GM21381 (cell line): ENCODE data around the gene ABHD14A.
"Not testable (repeated sequence)": the region's sequence is repeated elsewhere in the genome, so short reads cannot be mapped to it uniquely, and the experiment has no call there.

ENCODE experiments used
- ATAC-seq: cut with Tn5 transposase; IDR thresholded peaks from one replicate; pipeline ENCODE4 v1.9.1; 2021; ENCODE audit warnings: mild to moderate bottlenecking, moderate library complexity; ENCODE audit not compliant: unreplicated experiment

The ABHD14A gene

DNA sequence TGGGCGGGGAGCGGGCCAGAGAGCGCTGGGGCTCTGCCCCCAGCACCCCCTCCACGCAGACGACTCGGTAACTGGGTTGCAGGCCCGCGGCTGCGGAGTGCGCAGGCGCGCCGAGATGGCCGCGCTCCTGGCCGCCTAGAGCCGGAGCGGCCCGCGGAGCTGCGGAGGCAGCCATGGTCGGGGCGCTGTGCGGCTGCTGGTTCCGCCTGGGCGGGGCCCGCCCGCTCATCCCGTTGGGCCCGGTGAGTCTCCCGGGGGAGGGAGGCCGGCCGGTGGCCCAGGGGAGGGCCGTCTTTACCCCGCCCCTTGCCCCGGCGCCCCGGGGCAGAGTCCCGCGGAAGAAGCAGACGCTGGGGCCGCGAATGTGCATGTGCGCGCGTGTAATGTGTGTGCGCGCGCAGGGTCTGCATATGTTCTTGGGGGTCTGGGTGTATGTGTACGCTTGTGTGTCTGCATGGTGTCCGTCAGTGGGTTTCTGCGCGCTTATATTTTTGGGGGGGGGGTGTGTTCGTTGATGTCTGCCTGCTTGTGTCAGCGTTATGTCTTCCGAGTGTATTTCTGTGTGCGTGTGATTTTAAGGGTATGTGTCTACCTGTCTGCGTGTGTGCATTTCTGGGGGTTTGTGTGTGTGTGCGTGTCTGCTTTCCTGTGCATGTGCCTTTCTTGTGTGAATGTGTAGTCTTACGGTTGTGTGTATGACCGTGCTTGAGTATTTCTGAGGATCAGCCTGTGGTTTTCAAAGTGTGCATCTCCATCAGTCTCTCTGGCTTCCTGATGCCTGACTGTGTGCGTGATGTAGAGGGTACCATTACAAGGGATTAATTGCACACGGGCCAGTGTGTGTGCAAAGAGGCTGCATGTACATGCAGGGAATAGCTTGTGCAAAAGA, at the start of gene ABHD14A:
Gene ABHD14A, plus strand, starts transcription at position 102 of the 889 bp plus-strand sequence. Its CDS starts 72 bp downstream, at position 174.
- ATAC-seq = no peak

DNA sequence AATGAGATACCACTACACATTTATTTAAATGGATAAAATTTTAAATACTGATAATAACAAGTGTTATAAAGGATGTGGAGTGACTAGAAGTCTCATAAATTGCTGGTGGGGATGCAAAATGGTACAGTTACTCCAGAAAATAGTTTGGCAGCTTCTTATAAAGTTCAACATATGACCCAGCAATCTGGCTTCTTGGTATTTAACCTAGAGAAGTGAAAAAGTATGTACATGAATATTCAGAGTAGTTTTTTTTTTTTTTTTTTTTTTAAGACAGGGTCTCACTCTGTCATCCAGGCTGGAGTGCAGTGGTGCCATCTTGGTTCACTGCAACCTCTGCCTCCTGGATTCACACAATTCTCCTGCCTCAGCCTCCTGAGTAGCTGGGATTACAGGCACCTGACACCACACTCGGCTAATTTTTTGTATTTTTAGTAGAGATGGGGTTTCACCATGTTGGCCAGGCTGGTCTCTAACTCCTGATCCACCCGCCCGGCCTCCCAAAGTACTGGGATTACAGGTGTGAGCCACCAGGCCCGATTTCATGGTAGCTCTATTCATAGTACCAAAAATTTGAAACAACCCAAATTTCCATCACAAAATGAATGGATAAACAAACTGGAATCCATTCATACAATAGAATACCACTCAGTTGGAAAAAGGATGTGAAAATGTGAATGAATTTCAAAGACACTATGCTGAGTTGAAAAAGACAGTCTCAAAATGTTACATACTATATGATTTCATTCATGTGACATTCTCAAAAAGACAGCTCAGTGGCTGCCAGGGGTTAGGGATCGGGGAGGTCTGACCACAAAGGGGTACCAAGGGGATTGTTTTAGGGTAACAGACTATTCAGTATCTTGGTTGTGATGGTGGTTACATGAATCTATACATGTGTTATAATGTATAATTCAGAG, 47.5 kb upstream of the ABHD14A start:
- no peak for ATAC-seq

DNA sequence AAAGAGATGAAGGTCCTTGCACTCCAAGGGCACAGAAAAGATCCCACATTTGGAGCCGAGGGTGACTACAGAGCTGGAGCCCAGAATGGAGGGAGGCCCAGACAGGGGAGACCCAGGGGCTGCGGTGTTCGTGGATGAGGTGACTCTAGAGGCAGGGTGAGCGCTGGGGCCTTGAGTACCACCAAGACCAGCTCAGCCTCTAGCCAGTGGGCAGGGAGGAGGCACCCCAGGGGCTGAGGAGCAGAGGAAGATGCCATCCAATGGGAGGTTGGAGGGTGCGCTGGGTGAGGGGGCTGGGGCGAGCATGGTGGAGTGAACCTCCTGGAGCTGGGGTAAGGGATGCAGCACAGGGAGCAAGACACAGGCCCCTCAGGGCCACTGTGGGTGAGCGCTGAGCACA, 46.4 kb upstream of the ABHD14A start:
- ATAC-seq = no peak

DNA sequence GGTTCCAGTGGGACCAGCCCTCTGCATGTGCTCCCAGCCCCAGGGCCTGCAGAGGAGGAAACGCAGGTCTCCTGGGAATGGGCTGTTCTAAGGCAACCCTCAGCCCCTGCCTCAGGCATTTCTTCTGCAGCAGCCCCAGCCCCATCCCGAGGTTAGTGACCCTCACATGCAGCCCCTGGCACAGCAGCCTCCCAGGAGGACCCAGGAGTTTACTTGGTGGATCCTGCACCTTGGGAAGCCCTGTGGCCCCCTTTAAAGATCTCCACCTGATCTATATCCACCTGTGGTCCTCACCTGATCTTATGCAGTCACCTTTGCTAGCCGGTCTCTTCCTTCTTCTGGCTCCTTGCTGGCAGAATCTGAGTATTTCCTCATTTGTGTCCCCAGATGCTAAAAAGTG, 45.9 kb upstream of the ABHD14A start:
- not testable (repeated sequence) for ATAC-seq

DNA sequence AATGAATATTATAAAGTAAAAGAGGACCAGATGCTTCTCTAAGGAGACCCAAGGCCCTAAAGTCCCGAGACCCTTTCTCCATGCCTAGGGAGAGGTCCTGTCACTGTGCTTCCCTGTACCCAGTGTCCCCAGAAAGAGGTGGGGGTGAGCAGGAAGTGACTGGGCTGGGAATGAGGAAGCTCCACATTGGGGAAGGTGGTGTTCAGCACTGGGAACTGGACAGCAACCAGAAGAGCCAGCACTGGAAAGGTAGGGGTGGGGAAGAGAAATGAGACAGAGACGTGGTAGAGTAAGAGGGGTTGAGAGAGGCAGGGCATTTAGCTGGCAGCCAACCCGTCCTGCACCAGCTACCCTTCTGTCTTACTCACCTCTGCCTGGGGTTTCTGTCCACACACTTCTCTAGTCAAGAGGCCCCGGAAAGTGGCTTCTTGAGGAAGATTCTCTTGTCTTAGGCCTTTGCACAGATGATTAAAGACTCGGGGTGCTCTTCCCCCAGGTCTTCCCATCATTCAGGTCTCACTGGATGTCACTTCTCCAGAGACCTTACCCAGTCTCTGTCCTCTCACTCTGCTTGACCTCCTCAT, 45.4 kb upstream of the ABHD14A start:
- no peak for ATAC-seq

DNA sequence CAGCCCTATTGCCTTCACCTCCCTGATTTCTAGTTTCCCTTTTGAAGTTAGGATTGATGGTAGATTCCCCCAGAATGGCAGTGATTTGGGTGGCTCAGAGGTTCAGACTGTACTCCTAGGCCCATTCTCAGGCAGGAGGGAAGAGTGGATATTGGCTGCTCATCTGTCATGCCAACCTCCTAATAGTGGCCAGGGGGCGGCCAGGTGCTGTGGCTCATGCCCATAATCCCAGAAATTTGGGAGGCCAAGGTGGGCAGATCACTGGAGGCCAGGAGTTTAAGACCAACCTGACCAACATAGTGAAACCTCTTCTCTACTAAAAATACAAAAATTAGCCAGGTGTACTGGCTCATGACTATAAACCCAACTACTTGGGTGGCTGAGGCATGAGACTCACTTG, 44.4 kb upstream of the ABHD14A start:
- no peak for ATAC-seq

DNA sequence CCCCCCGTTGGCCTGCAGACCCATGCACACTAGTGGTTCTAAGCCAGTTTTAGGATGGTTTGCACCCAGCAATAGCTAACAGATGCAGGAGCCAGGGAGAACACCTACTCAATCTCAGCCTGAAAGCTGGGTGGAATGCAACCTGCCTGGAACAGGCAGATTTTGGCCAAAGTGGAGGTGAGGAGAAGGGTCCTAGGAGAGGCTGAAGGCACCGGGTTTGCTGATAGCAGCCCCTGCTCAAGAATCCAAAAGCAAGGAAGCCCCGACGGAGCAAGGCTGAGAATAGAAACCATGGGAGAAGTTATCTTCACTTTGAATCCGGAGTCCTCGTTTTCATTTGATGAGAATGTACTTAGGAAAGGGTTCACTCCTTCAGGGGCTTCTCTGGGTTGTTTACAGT, 43.1 kb upstream of the ABHD14A start:
- ATAC-seq = no peak

DNA sequence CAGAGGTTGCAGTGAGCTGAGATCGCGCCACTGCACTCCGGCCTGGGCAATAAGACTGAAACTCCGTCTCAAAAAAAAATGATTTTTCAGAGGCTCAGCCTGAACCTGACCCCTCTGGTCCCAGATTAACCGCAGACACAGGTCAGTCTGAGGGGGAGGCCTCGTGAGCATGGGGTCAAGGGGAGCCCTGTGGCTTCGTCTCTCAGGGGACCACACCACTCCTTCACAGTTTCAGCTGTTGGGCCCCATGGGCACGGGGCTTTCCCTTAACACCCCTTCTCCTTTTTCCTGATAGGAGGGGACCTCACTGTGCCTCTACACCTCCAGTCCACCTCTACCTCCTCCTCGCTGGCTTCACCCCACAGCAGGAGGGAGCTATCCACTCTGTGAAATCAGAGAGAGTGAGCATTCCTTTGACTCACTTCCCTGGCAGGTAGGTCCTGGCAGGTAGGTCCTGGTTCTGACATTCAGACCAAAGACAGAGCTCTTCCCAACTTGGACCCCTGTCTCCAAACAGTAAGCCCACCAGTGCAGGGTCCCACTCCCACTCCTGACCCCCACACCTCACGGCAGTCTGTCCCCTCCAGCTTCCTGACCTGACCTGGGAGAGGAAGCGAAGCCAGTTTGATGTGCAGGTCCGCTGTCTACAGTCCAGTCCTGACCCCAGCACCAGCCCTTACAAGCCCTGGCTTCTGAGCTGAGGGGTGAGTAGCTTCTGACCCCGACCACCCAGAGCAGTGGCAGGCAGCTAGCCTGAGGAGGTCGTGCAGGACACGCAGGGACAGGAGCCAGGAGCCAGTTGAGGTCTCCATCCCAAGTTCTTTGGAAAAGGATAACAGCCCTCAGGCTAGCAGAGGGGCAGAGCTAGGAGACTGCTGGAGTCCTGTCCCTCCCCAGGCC, 42.1 kb upstream of the ABHD14A start:
- no peak for ATAC-seq

DNA sequence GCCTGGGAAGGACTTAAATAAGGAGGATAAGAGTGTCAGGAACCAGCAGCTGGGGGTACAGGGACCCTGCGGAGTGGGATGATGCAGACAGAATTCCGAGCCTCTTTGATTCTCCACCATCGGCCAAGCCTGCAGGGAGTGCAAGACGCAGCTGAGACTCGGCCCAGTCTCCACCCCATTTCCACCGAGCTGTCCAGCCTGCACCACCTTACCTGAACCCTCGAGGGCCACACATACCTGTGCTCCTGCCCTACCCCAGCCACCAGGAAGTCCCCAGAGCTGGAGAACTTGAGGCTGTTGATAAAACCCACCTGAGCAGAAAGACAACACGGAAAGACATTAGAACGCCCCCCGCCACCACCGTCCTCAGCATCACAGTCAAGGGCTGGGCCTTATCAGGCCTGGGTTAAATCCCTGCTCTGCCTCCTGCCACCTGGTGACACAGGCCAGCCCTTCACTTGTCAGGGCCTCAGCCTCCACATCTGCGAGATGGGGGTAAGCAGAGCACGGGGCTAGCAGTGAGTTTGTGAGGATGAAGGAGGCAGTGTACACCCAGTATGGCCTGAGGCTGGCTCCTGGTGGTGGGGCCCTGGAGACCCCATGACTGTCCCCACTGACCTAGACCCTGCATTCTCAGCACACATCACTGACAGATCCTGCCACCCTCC, 41.3 kb upstream of the ABHD14A start:
- ATAC-seq = no peak

DNA sequence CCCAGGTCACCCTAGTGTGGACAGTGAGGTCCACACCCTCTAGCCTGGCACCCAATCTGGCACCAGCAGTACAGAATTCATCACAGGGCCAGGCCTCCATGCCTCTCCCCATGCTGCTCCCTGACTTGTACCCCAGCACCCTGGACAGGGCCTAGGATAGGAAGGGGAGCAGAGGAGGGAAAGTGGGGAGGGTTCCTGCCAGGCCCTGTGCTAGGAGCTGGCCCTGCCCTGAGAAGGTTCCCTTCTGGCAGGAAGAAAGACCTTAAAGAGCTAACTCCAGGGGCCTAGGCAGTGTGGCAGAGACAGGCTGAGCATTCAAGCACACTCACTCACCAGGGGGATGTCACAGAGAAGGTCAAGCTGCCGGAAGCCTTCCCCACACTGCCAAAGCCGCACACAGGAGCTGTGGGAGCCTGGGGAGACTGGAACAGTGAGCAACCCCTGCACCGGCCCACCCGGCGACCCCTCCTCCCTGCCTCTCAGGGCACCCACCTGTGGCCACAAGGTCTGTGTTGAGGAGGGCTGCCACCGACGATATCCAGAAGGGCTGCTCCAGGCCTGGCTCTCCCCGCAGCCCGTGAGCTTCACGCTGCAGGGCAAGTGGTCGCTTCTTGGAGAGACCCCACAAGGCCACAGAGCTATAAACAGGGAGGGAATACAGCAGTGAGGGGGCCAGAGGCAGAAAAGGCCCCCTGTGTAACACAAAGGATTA, 40.6 kb upstream of the ABHD14A start:
- no peak for ATAC-seq

DNA sequence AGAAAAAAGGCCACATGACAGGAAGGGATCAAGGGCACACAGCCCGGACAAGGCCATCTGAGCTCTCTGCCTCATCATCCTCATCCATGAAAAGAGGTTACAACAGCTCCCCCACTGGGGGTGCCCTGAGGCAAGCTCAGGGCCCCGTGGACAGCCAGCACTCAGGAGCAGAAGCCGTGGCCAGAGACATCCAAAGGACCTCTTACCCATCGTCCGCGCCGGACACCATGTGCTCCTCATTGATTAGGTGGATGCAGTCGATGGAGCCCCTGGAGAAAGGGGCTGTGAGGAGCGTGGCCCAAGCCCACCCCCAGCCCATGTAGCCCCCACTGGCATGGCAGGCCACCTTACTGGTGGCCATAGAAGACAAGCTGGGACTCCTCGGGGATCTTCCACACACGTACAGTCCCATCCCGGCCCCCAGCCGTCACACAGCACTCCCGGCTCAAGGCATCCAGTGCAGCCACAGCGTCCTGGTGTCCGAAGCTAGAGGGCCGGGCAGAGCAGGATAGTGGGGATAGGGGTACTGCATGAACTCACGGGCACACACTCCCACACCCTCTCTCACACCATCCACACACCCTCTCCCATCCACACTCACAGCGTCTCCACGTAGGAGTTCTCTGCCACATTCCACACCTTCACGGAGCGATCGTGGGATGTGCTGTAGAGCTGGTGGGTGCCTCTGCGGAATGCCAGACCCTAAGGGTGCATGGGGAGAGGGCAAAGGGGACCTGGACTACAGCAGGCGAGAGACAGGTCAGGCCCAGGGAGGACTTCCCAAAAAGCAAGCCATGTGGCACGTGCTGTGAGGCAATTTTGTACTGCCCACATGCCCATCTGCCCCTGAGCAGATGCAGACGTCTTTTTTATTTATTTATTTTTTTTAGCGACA, 39.6 kb upstream of the ABHD14A start:
- no peak for ATAC-seq

DNA sequence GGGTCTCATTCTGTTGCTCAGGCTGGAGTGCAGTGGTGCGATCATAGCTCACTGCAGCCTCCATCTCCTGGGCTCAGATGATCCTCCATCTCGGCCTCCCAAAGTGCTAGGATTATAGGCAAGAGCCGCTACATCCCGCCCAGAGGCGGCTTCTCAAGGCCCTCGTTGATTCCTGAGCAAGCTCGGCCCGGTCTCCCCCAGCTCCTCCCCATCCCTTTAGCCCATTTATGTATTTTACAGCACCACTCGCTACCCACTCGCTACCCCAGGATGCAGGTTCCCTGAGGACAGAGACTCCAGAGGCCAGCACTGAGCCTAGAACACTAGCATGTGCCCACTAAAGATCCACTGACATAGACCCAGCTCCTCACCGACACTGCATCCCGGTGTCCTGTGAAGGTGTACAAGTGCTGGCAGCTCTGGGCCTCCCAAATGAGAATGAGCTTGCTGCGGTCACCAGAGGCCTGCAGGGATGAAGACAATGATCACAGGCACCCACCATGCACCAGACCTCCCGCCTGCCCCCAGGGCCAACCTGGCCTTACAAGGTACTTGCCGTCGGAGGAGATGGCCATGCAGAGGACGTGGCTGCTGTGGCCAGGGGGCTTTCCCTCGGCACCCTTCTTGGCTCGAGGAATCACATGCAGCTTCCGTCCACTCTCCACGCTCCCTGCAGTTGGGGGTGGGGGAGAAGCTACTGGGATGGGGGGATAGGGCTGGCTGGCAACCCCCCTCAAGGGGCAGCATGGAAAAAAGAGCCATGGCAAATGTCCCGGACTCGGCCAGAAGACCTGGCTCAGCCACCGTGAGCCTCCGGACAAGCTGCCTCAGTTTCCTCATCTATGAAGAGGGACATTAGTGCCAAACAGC, 38.7 kb upstream of the ABHD14A start:
- no peak for ATAC-seq

DNA sequence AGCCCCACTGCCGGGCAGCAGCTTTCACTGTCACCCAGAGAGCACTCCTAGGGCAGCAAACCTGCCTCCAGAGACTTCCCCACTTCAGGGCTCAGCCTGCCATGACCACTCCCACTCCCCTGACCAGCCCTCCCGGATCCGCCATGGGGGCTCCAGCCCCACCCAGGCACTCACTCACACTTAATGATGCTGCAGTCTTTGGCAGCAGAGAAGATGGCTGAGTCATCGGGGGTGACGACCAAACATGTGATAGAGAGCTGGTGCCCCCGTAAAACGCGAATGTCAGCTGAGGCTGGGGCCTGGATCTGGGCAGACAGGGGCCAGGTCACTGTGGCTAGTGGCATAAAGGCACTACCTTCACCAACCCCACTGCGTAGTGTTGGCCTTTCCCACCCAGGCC, 37.9 kb upstream of the ABHD14A start:
- ATAC-seq = no peak

DNA sequence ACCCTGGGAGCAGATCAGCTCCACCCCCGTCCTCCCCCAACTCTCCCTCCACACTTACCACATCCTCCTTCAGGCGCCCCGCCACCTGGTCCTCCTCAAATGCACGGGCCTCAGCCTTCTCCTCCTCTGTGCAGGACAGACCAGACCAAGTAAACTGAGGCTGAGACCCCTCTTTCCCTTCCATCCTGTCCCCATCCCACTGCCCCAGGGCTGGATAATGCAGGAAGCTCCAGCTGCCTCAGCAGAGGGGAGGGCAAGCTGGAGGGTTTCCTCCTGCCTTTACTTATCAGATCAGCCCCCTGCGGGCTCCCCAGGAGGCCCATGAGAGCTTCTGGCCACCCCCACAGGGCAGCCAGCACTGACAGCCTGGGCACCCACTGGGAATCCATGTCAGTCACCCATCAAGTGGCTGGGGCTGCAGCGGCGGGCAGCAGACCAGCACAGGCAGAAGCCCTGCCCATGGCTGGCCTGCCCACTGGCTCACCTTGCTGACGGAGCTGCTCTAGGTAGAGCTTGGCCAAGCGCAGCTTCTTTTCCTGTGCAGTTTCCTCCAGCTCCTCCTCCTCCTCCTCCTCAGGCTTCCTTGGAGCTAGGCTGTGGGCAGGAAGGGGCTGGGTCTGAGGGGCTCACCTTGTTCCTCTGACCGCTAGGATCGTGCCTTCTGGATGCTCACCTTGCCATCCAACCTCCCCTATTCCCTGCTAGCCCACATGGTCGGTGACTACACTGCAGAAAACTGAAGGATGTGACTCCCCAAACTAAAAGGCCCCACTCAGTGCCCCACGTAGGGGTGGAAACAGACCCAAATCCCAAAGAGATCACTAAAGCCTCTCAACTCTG, 37.0 kb upstream of the ABHD14A start:
- ATAC-seq = no peak

DNA sequence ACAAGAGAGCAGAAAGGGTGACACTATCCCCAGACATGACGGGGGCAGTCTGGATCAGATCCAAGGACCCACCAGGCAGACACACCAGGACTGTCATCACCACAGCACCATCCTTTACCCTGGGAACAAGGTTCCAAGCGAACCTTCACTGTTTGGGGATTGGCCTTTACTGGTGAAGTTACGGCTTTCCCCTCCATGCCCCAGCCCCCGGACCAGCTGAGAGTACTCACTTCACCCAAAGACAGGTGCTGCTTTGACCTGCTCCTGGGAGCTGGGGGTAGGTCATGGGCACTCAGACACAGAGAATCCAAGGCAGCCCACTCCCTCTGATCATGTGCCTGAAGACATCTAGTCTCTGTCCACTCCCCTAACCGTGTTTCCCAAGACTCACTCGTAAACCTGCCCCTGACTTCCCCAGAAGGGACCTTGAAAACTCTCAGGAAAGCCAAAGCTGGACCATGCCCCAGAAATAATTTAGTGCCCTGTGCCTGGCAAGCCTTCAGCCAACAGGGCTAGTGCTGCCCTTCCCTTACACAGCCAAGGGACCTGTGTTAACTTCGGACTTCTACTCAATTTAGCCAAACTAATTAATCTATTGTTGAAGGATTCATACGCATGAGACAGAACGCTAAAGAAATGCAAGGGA, 36.0 kb upstream of the ABHD14A start:
- no peak for ATAC-seq
